Fibroblast of lung (primary cell): ENCODE results near the gene SWT1. TPM values are rescaled to one million over a fixed set of nuclear protein-coding genes. Genes with fewer than 3 reads are reported as not detected.

Source experiments
- DNase-seq, 2 donors: peaks; one replicate each; pipeline versions ENCODE4 v3.0.0 to v3.0.0-alpha.2; 2010; ENCODE audit warnings: low read depth in 2 of 2
- H2AFZ ChIP-seq: 2 replicates; pipeline ENCODE4 v1.5.1; 2012; ENCODE audit warnings: low read length, control low read depth, inconsistent platforms
- H3K27ac ChIP-seq: 2 replicates; pipeline ENCODE4 v1.5.1; 2011; ENCODE audit warnings: low read length, control low read depth; ENCODE audit not compliant: insufficient read depth
- H3K27me3 ChIP-seq: 2 replicates; pipeline ENCODE4 v1.5.1; 2011; ENCODE audit warnings: mild to moderate bottlenecking, low read length; ENCODE audit not compliant: control insufficient read depth, insufficient read depth
- H3K36me3 ChIP-seq: 2 replicates; pipeline ENCODE4 v1.5.1; 2011; ENCODE audit warnings: low read length; ENCODE audit not compliant: control insufficient read depth, insufficient read depth
- H3K4me1 ChIP-seq: 2 replicates; pipeline ENCODE4 v1.5.1; 2011; ENCODE audit warnings: low read length; ENCODE audit not compliant: control insufficient read depth, insufficient read depth; ENCODE audit errors: extremely low read depth
- H3K4me2 ChIP-seq: 2 replicates; pipeline ENCODE4 v1.5.1; 2011; ENCODE audit warnings: low read length, control low read depth; ENCODE audit not compliant: insufficient read depth; ENCODE audit errors: extremely low read depth
- H3K4me3 ChIP-seq, 4 experiments: fragments of 200-600 bp in 1 of 4; sonication (generic) in 1 of 4; replicated peaks in 1 of 4; 2 replicates each; pipeline ENCODE4 v1.5.1; 2011 to 2016; ENCODE audit warnings: low read length in 4 of 4, low read depth in 3 of 4, mild to moderate bottlenecking in 3 of 4, control low read depth in 2 of 4, inconsistent platforms in 1 of 4, mixed read lengths in 1 of 4; ENCODE audit not compliant: insufficient read depth in 1 of 4; ENCODE audit errors: control extremely low read depth in 1 of 4
- H3K79me2 ChIP-seq: 2 replicates; pipeline ENCODE4 v1.5.1; 2012; ENCODE audit warnings: mild to moderate bottlenecking, low read length, inconsistent platforms; ENCODE audit not compliant: control insufficient read depth, insufficient read depth
- H3K9ac ChIP-seq: 2 replicates; pipeline ENCODE4 v1.5.1; 2011; ENCODE audit warnings: mild to moderate bottlenecking, low read length, control low read depth; ENCODE audit not compliant: insufficient read depth
- H3K9me3 ChIP-seq: 2 replicates; pipeline ENCODE4 v1.5.1; 2012; ENCODE audit warnings: low read depth, low read length; ENCODE audit not compliant: control insufficient read depth, insufficient read depth
- H4K20me1 ChIP-seq: 2 replicates; pipeline ENCODE4 v1.5.1; 2011; ENCODE audit warnings: low read length; ENCODE audit not compliant: control insufficient read depth, insufficient read depth; ENCODE audit errors: extremely low read depth
- EZH2 ChIP-seq: IDR thresholded peaks from 2 replicates; pipeline ENCODE4 v1.5.1; 2012; ENCODE audit warnings: low read length, control low read depth, mild to moderate bottlenecking; ENCODE audit errors: missing control alignments
- polyA plus RNA-seq, 2 donors: library from polyadenylated mRNA; depleted of rRNA in 1 of 2; stranded (reverse) in 1 of 2; unstranded in 1 of 2; fragments of >200 nt; gene quantifications; 2 replicates each; pipeline ENCODE4 v1.2.1, GENCODE V29; 2011 to 2012; ENCODE audit warnings: missing spikeins in 1 of 2
- total RNA-seq: library from RNA; depleted of rRNA; stranded (reverse); fragments of >200 nt; gene quantifications from 2 replicates; pipeline ENCODE4 v1.2.1, GENCODE V29; 2014
- TF ChIP-seq, protein P1 (sequence below), 2 donors: IDR thresholded peaks in 1 of 2; conservative IDR thresholded peaks in 1 of 2; 1 replicate in 1 of 2; 2 replicates in 1 of 2; pipeline ENCODE4 v1.5.1; 2011 to 2012; ENCODE audit warnings: low read length in 2 of 2, control low read depth in 1 of 2, inconsistent platforms in 1 of 2, low read depth in 1 of 2, mild to moderate bottlenecking in 1 of 2

Gene SWT1
- total and polyA plus RNA-seq, 2 donors (not counting 1 experiment from before 2014, with no cell fraction given), result 3.4 to 8.4 TPM

DNA sequence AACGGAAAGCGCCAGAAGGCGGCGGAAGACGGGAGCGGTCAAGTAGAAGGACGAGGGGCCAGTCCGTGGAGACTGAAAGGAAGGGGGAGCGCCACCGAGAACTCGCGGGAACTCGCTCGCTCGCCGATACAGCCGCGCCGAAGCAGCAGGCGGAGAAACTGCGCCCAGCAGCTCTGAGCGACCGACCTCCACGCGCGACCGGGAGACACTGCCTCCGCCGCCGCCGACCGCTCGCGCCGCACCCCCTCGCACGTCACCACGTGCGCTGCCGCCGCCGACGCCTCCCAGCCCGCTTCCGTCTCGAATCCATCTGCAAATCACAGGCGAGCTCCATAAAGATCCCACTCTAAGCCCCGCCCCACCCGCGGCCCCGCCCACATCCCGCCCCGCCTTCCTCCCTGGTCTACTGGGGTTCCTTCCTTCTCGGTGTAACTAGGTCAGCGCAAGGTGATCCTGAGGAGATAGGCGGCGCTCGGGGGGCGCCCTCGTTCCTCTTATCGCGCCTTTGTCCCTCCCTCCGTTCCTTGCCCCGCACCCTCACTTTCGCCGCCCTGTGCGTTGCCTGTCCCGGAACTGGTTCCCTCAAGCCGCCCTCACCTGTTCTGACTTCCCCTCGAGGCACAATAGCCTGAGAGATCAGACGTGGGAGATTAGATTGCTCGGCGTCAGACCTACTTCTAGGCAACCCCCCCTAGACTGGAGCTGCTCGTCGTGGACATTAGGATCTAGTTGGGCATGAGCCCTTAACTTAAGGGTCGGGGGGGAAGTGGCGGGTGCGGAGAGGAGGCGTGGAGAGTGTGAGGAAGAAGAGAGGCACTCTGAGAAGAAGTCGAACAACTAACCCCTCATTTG, 160.3 kb downstream of the SWT1 start, which contains the start of gene IVNS1ABP:
Gene IVNS1ABP (minus strand): TSS at position 210 of the 852 bp plus-strand sequence. CDS start 7,750 bp downstream, outside the sequence.
- Histone ChIP-seq H3K4me1 (peaks cover 2% of the 10 kb centered on the region), H3K27ac (peak within 1 kb of the TSS; percentile 96), H3K4me2 (peak within 1 kb of the TSS; percentile 99), H3K36me3 (no peaks in the 10 kb centered on the region), H3K9me3 (no peaks in the 10 kb centered on the region), H3K79me2 (peaks cover 45% of the 10 kb centered on the region), H3K9ac (peak within 1 kb of the TSS; percentile 96), H3K4me3 (peak within 1 kb of the TSS; percentile 85 to 94 (median 91)), H3K27me3 (no peaks in the 10 kb centered on the region), H2AFZ (peak within 1 kb of the TSS; percentile 97), H4K20me1 (no peaks in the 10 kb centered on the region)
- no peak for TF ChIP-seq EZH2
- TF ChIP-seq, protein P1, sequence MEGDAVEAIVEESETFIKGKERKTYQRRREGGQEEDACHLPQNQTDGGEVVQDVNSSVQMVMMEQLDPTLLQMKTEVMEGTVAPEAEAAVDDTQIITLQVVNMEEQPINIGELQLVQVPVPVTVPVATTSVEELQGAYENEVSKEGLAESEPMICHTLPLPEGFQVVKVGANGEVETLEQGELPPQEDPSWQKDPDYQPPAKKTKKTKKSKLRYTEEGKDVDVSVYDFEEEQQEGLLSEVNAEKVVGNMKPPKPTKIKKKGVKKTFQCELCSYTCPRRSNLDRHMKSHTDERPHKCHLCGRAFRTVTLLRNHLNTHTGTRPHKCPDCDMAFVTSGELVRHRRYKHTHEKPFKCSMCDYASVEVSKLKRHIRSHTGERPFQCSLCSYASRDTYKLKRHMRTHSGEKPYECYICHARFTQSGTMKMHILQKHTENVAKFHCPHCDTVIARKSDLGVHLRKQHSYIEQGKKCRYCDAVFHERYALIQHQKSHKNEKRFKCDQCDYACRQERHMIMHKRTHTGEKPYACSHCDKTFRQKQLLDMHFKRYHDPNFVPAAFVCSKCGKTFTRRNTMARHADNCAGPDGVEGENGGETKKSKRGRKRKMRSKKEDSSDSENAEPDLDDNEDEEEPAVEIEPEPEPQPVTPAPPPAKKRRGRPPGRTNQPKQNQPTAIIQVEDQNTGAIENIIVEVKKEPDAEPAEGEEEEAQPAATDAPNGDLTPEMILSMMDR (conservative IDR thresholded peaks at IDR 0.05 in 1 of 2, IDR thresholded peaks at IDR 0.05 in 1 of 2; ENCODE audit: low read depth in 1 of 2, low read length in 2 of 2), result peak in 1 of 2 donors; percentile 14
- peak; percentile 88 to 90 for DNase-seq

DNA sequence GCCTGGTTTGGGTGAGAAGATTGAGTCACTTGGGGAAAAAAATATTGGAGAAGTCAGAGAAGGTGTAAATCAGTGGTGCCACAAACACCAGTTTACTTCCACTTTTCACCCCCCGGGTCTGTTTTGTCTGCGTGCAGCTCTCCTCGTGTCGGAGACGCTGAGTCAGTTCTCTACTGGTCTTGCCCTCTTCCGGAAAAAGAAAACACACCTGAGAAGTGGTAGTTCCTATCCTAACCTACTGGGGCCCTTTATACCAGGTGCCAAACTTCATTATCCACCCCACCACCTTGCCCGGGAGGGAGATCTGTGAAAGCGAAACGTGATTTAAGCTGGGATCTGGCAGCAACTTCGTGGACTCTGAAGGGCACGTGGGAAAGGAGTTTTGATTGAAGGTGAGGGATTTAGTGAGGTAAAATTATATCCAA, 160.9 kb downstream of the SWT1 start:
- H3K79me2 ChIP-seq, result peaks cover 39% of the 10 kb centered on the region
- no peaks in the 10 kb centered on the region for H3K36me3 ChIP-seq
- H2AFZ ChIP-seq, result peak overlapping the region; percentile 97
- TF ChIP-seq, protein P1 (conservative IDR thresholded peaks at IDR 0.05 in 1 of 2, IDR thresholded peaks at IDR 0.05 in 1 of 2; ENCODE audit: low read depth in 1 of 2, low read length in 2 of 2), result no peak
- no peak for TF ChIP-seq EZH2
- peak in 1 of 2 donors; percentile 13 for DNase-seq
- no peaks in the 10 kb centered on the region for H3K9me3 ChIP-seq
- no peaks in the 10 kb centered on the region for H3K27me3 ChIP-seq
- H4K20me1 ChIP-seq, result no peaks in the 10 kb centered on the region
- peak overlapping the region; percentile 85 to 94 (median 91) for H3K4me3 ChIP-seq
- H3K4me2 ChIP-seq, result peak overlapping the region; percentile 99
- H3K27ac ChIP-seq, result no peak overlapping the region
- H3K9ac ChIP-seq, result no peak overlapping the region
- H3K4me1 ChIP-seq, result peaks cover 2% of the 10 kb centered on the region

DNA sequence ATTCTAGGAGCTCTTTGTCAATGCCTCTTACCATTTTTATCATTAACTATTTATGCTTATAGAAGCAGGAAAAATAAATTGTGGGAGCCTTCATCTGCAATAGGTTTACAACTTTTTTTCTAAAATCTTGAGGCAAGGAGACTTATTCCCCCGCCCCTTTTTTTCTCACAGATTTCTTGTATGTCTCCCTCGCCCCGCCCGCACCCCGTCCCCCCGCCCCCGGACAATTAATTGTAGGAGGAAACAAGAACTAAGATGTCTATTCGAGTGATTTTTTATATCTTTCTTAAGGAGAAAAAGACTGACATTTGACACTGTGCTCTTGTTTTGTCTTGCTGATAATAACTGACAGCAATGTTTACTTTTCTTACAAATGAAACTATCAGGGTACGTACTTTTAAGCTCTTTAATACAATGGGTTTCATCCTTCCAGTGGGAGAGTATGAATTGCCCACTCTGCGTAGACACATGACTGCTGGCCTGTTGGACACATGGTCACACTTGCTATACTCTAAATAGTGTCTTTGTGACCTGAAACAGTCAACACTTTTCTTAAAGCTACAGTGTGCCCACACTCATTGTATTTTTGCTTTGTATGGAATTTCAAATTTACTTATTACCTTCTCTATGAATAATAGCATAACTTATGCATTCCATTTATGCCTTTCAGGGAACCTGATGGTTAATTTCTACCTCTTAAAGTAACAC, 161.6 kb downstream of the SWT1 start:
- Histone ChIP-seq H2AFZ (peak overlapping the region; percentile 56), H3K4me3 (peak overlapping the region in 1 of 4 experiments; percentile 85), H3K9me3 (no peaks in the 10 kb centered on the region), H3K4me2 (peak overlapping the region; percentile 64), H3K36me3 (no peaks in the 10 kb centered on the region), H4K20me1 (no peaks in the 10 kb centered on the region), H3K9ac (no peak overlapping the region), H3K27me3 (no peaks in the 10 kb centered on the region), H3K27ac (no peak overlapping the region), H3K79me2 (peaks cover 32% of the 10 kb centered on the region), H3K4me1 (peaks cover 2% of the 10 kb centered on the region)
- no peak for TF ChIP-seq EZH2
- TF ChIP-seq, protein P1 (conservative IDR thresholded peaks at IDR 0.05 in 1 of 2, IDR thresholded peaks at IDR 0.05 in 1 of 2; ENCODE audit: low read depth in 1 of 2, low read length in 2 of 2), result no peak
- no peak for DNase-seq
